ENCODE results near the gene LHFPL6. TPM values are rescaled to one million over a fixed set of nuclear protein-coding genes. Genes with fewer than 3 reads are reported as not detected.

LHFPL6 gene
- total and polyA plus RNA-seq, 10 donors, result 6.9 to 49.0 (median 30.5) TPM

DNA sequence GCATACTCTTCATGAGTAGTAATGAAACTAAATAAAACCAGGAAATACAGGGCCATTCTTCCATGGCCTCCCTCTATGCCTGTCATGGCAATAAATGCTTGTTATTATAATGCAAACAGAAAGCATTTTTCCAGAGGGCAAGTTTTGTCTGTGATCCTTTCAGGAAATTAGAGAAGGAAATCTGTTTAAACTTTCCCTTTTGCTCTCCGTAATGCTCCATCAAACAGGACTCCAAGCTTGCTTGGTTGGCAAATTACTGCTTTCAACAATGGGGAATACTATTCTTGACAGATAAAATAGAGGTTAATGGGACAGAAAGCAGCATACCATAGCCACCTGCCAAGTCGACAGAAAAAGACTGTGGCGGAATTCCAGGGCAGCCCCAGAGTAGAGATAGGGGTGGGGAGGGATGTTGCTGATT lies 252.5 kb downstream of the LHFPL6 start:
- Histone ChIP-seq H3K4me3 (no peak overlapping the region), H3K27me3 (replicated peaks in 1 of 7) (no peaks in the 10 kb centered on the region), H3K4me1 (no peaks in the 10 kb centered on the region), H3K27ac (peak overlapping the region in 2 of 8 donors; percentile 18 to 28), H3K36me3 (no peaks in the 10 kb centered on the region), H3K9me3 (no peaks in the 10 kb centered on the region)
- intact Hi-C loops (cut with DNase I; ENCODE audit: low total_unique reads), result no loop called here
- DNase-seq, result no peak
- WGBS, 5 donors, result 60 to 71% (median 63%) methylated on average over 3 of the region's 3 CpGs
- no peak for TF ChIP-seq POLR2A (IDR thresholded peaks at IDR 0.05)
- TF ChIP-seq CTCF (IDR thresholded peaks at IDR 0.05 in 8 of 11, conservative IDR thresholded peaks at IDR 0.05 in 3 of 11), result no peak
- no peak for TF ChIP-seq POLR2AphosphoS5 (IDR thresholded peaks at IDR 0.05)

GRCh38 chr13:39349391-39349960 lies 253.5 kb downstream of the LHFPL6 start:
- no peak for DNase-seq
- TF ChIP-seq POLR2AphosphoS5 (IDR thresholded peaks at IDR 0.05), result no peak
- TF ChIP-seq CTCF (IDR thresholded peaks at IDR 0.05 in 8 of 11, conservative IDR thresholded peaks at IDR 0.05 in 3 of 11), result no peak
- TF ChIP-seq POLR2A (IDR thresholded peaks at IDR 0.05), result no peak
- no peaks in the 10 kb centered on the region for H3K9me3 ChIP-seq
- H3K27ac ChIP-seq, result no peak overlapping the region
- H3K4me1 ChIP-seq, result no peaks in the 10 kb centered on the region
- H3K4me3 ChIP-seq, result no peak overlapping the region
- 86 to 94% (median 89%) methylated on average over 6 of the region's 6 CpGs for WGBS, 5 donors
- H3K27me3 ChIP-seq (replicated peaks in 1 of 7), result no peaks in the 10 kb centered on the region
- intact Hi-C loops (cut with DNase I; ENCODE audit: low total_unique reads), result no loop called here
- H3K36me3 ChIP-seq, result no peaks in the 10 kb centered on the region

- TF ChIP-seq CTCF (IDR thresholded peaks at IDR 0.05 in 8 of 11, conservative IDR thresholded peaks at IDR 0.05 in 3 of 11), result no peak
- TF ChIP-seq POLR2A (IDR thresholded peaks at IDR 0.05), result no peak
- TF ChIP-seq POLR2AphosphoS5 (IDR thresholded peaks at IDR 0.05), result no peak
- intact Hi-C loops (cut with DNase I; ENCODE audit: low total_unique reads), result no loop called here
- no peak for DNase-seq
- Histone ChIP-seq H3K27ac (peak overlapping the region in 1 of 8 donors; percentile 3), H3K36me3 (no peaks in the 10 kb centered on the region), H3K27me3 (replicated peaks in 1 of 7) (no peaks in the 10 kb centered on the region), H3K4me3 (no peak overlapping the region), H3K4me1 (no peaks in the 10 kb centered on the region), H3K9me3 (no peaks in the 10 kb centered on the region)
- WGBS, 5 donors, result 56 to 68% (median 62%) methylated on average over 9 of the region's 9 CpGs
These were observed 254.8 kb downstream of the LHFPL6 start for GRCh38 chr13:39347926-39348901.

- Histone ChIP-seq H3K4me3 (no peak overlapping the region), H3K27ac (no peak overlapping the region), H3K9me3 (no peaks in the 10 kb centered on the region), H3K4me1 (no peaks in the 10 kb centered on the region), H3K36me3 (no peaks in the 10 kb centered on the region), H3K27me3 (replicated peaks in 1 of 7) (no peaks in the 10 kb centered on the region)
- WGBS, 5 donors, result 93 to 97% (median 93%) methylated on average over 5 of the region's 5 CpGs
- TF ChIP-seq POLR2A (IDR thresholded peaks at IDR 0.05), result no peak
- no peak for TF ChIP-seq POLR2AphosphoS5 (IDR thresholded peaks at IDR 0.05)
- no peak for TF ChIP-seq CTCF (IDR thresholded peaks at IDR 0.05 in 8 of 11, conservative IDR thresholded peaks at IDR 0.05 in 3 of 11)
- DNase-seq, result no peak
- intact Hi-C loops (cut with DNase I; ENCODE audit: low total_unique reads), result no loop called here
These were observed 257.0 kb downstream of the LHFPL6 start for GRCh38 chr13:39345982-39346381.
